Effector CD4-positive, alpha-beta T cell (primary cell): ENCODE results near the gene RANGAP1.
"Not testable (repeated sequence)": the region's sequence is repeated elsewhere in the genome, so short reads cannot be mapped to it uniquely, and the experiment has no call there.

Experiments
- DNase-seq: peaks from one replicate; pipeline ENCODE4 v3.0.0-alpha.2; 2020

Gene RANGAP1

GRCh38 chr22:41296826-41297667 lies 11.1 kb upstream of the RANGAP1 start:
- no peak for DNase-seq

GRCh38 chr22:41294816-41295215 lies 8.8 kb upstream of the RANGAP1 start:
- DNase-seq: not testable (repeated sequence)

GRCh38 chr22:41290262-41291221 lies 4.6 kb upstream of the RANGAP1 start:
- no peak for DNase-seq

GRCh38 chr22:41289671-41290070 lies 3.7 kb upstream of the RANGAP1 start:
- DNase-seq: no peak

- no peak for DNase-seq
These were observed 2.4 kb upstream of the RANGAP1 start for GRCh38 chr22:41288245-41288946.

GRCh38 chr22:41286639-41287091 lies 678 bp upstream of the RANGAP1 start:
- peak; percentile 40 for DNase-seq

- DNase-seq: peak; percentile 83
These were observed 557 bp downstream of the RANGAP1 start for GRCh38 chr22:41285441-41285819.

- no peak for DNase-seq
These were observed 1.5 kb downstream of the RANGAP1 start for GRCh38 chr22:41284465-41284864.

- DNase-seq: no peak
These were observed 5.1 kb downstream of the RANGAP1 start for GRCh38 chr22:41280854-41281253.

GRCh38 chr22:41280065-41280464 lies 5.9 kb downstream of the RANGAP1 start:
- no peak for DNase-seq

- DNase-seq: no peak
These were observed 11.1 kb downstream of the RANGAP1 start for GRCh38 chr22:41274856-41275255.

GRCh38 chr22:41273128-41273527 lies 12.9 kb downstream of the RANGAP1 start:
- no peak for DNase-seq

GRCh38 chr22:41271787-41272186 lies 14.2 kb downstream of the RANGAP1 start:
- no peak for DNase-seq

GRCh38 chr22:41267958-41268357 lies 18.0 kb downstream of the RANGAP1 start:
- no peak for DNase-seq

- DNase-seq: no peak
These were observed 21.5 kb downstream of the RANGAP1 start for GRCh38 chr22:41264408-41264941.

GRCh38 chr22:41263704-41264103 lies 22.3 kb downstream of the RANGAP1 start:
- DNase-seq: no peak

- no peak for DNase-seq
These were observed 23.7 kb downstream of the RANGAP1 start for GRCh38 chr22:41262250-41262765.

- no peak for DNase-seq
These were observed 24.3 kb downstream of the RANGAP1 start for GRCh38 chr22:41261541-41262249.

GRCh38 chr22:41260871-41261270 lies 25.1 kb downstream of the RANGAP1 start:
- no peak for DNase-seq

- DNase-seq: not testable (repeated sequence)
These were observed 26.2 kb downstream of the RANGAP1 start for GRCh38 chr22:41259756-41260155.

- no peak for DNase-seq
These were observed 28.3 kb downstream of the RANGAP1 start for GRCh38 chr22:41257696-41258095.
